Measurements from ENCODE around the gene TBC1D10A.
"Not testable (repeated sequence)": the region's sequence is repeated elsewhere in the genome, so short reads cannot be mapped to it uniquely, and the experiment has no call there.

Gene TBC1D10A

GRCh38 chr22:30344447-30345200, 17.9 kb upstream of the TBC1D10A start:
- no peak overlapping the region for H3K9ac ChIP-seq (ENCODE audit: low read length)
- H3K27me3 ChIP-seq (ENCODE audit: low read depth, low read length) = no peaks in the 10 kb centered on the region
- peaks cover 89% of the 10 kb centered on the region for H3K36me3 ChIP-seq (replicated peaks; ENCODE audit: low read depth, low read length)

GRCh38 chr22:30340911-30341685, 14.4 kb upstream of the TBC1D10A start:
- H3K4me2 ChIP-seq (ENCODE audit: low read length) = no peak overlapping the region
- H3K4me1 ChIP-seq (ENCODE audit: low read length) = no peaks in the 10 kb centered on the region
- H4K20me1 ChIP-seq (ENCODE audit: insufficient read depth, low read length) = peaks cover under 1% of the 10 kb centered on the region; the same call in 1 of the 2 replicates
- no peaks in the 10 kb centered on the region for H3K9me3 ChIP-seq (ENCODE audit: insufficient read depth, low read length)
- H3K4me3 ChIP-seq (ENCODE audit: low read length) = no peak overlapping the region
- no peak overlapping the region for H3K27ac ChIP-seq (ENCODE audit: low read length)
- no peaks in the 10 kb centered on the region for H3K79me2 ChIP-seq (ENCODE audit: low read length)
- H3K36me3 ChIP-seq (replicated peaks; ENCODE audit: low read depth, low read length) = peaks cover 95% of the 10 kb centered on the region
- no peaks in the 10 kb centered on the region for H3K27me3 ChIP-seq (ENCODE audit: low read depth, low read length)
- no peak for TF ChIP-seq EZH2phosphoT487 (IDR thresholded peaks at IDR 0.05; ENCODE audit: low read depth)
- TF ChIP-seq, protein P1, sequence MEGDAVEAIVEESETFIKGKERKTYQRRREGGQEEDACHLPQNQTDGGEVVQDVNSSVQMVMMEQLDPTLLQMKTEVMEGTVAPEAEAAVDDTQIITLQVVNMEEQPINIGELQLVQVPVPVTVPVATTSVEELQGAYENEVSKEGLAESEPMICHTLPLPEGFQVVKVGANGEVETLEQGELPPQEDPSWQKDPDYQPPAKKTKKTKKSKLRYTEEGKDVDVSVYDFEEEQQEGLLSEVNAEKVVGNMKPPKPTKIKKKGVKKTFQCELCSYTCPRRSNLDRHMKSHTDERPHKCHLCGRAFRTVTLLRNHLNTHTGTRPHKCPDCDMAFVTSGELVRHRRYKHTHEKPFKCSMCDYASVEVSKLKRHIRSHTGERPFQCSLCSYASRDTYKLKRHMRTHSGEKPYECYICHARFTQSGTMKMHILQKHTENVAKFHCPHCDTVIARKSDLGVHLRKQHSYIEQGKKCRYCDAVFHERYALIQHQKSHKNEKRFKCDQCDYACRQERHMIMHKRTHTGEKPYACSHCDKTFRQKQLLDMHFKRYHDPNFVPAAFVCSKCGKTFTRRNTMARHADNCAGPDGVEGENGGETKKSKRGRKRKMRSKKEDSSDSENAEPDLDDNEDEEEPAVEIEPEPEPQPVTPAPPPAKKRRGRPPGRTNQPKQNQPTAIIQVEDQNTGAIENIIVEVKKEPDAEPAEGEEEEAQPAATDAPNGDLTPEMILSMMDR (IDR thresholded peaks at IDR 0.05; ENCODE audit: low read depth, low read length) = no peak
- H3K9ac ChIP-seq (ENCODE audit: low read length) = no peak overlapping the region
- H2AFZ ChIP-seq (ENCODE audit: low read depth, low read length) = no peak overlapping the region

More at GRCh38 chr22:30344447-30345200, 17.9 kb upstream of the TBC1D10A start:
- Histone ChIP-seq H3K4me1 (ENCODE audit: low read length) (peaks cover 11% of the 10 kb centered on the region), H3K79me2 (ENCODE audit: low read length) (peaks cover 28% of the 10 kb centered on the region), H3K9me3 (ENCODE audit: insufficient read depth, low read length) (no peaks in the 10 kb centered on the region), H3K4me3 (ENCODE audit: low read length) (no peak overlapping the region), H3K27ac (ENCODE audit: low read length) (no peak overlapping the region), H4K20me1 (ENCODE audit: insufficient read depth, low read length) (peaks cover 20% of the 10 kb centered on the region), H3K4me2 (ENCODE audit: low read length) (no peak overlapping the region), H2AFZ (ENCODE audit: low read depth, low read length) (no peak overlapping the region)
- TF ChIP-seq, protein P1 (IDR thresholded peaks at IDR 0.05; ENCODE audit: low read depth, low read length) = no peak
- TF ChIP-seq EZH2phosphoT487 (IDR thresholded peaks at IDR 0.05; ENCODE audit: low read depth) = no peak

DNA sequence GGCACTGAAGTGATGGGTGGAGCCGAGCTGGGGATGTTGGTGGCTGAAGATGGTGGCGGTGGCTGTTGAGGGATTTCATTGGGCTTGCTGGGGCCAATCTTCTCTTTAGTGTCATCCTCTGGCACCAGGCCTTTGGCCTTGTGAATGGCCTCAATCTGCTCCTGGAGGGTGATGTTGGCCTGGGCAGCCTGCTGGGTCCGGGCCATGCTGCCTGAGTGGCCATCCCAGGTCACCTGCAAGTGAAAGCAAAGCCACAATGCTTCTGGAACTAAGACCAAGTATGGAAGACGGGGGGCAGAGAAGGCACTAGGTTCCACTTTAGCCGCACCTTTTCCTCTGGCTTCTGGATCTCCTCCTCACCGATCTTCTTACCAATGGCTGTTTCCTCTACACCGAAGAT, 12.1 kb upstream of the TBC1D10A start:
- no peak overlapping the region for H3K9ac ChIP-seq (ENCODE audit: low read length)
- H3K4me2 ChIP-seq (ENCODE audit: low read length) = no peak overlapping the region
- 0 out of 2 replicates have a peak, but pooled peaks cover 4% of the 10 kb centered on the region for H4K20me1 ChIP-seq (ENCODE audit: insufficient read depth, low read length)
- peaks cover 95% of the 10 kb centered on the region for H3K36me3 ChIP-seq (replicated peaks; ENCODE audit: low read depth, low read length)
- no peak overlapping the region for H3K4me3 ChIP-seq (ENCODE audit: low read length)
- no peak overlapping the region for H3K27ac ChIP-seq (ENCODE audit: low read length)
- H3K4me1 ChIP-seq (ENCODE audit: low read length) = no peaks in the 10 kb centered on the region
- H3K9me3 ChIP-seq (ENCODE audit: insufficient read depth, low read length) = no peaks in the 10 kb centered on the region
- H2AFZ ChIP-seq (ENCODE audit: low read depth, low read length) = no peak overlapping the region
- H3K79me2 ChIP-seq (ENCODE audit: low read length) = no peaks in the 10 kb centered on the region
- TF ChIP-seq EZH2phosphoT487 (IDR thresholded peaks at IDR 0.05; ENCODE audit: low read depth) = no peak
- TF ChIP-seq, protein P1 (IDR thresholded peaks at IDR 0.05; ENCODE audit: low read depth, low read length) = no peak
- H3K27me3 ChIP-seq (ENCODE audit: low read depth, low read length) = no peaks in the 10 kb centered on the region

GRCh38 chr22:30338341-30338740, 11.6 kb upstream of the TBC1D10A start:
- not testable (repeated sequence) for H3K4me3 ChIP-seq (ENCODE audit: low read length); H4K20me1 ChIP-seq (ENCODE audit: insufficient read depth, low read length); H3K9me3 ChIP-seq (ENCODE audit: insufficient read depth, low read length); H3K79me2 ChIP-seq (ENCODE audit: low read length); H3K4me2 ChIP-seq (ENCODE audit: low read length); H2AFZ ChIP-seq (ENCODE audit: low read depth, low read length); H3K27me3 ChIP-seq (ENCODE audit: low read depth, low read length); H3K4me1 ChIP-seq (ENCODE audit: low read length); H3K9ac ChIP-seq (ENCODE audit: low read length); H3K27ac ChIP-seq (ENCODE audit: low read length)
- H3K36me3 ChIP-seq (replicated peaks; ENCODE audit: low read depth, low read length) = peaks cover 95% of the 10 kb centered on the region
